HT-29 (cell line): ENCODE measurements around the gene RALY. TPM values are rescaled to one million over a fixed set of nuclear protein-coding genes. Genes with fewer than 3 reads are reported as not detected.

Experiments
- DNase-seq: peaks from one replicate; pipeline ENCODE4 v3.0.0-alpha.2; 2015; ENCODE audit warnings: low spot score
- total RNA-seq: library from RNA; depleted of rRNA; stranded (reverse); fragments of >200 nt; shearing (Covaris generic); gene quantifications from 2 replicates; pipeline ENCODE4 v1.2.3, GENCODE V29; 2014

The RALY gene
- total RNA-seq, 1 experiment from 2014 or later: 290 TPM

GRCh38 chr20:34076952-34077351, 83.2 kb downstream of the RALY start:
- no peak for DNase-seq

GRCh38 chr20:34078540-34078939, 84.8 kb downstream of the RALY start:
- no peak for DNase-seq

GRCh38 chr20:34079818-34080217, 86.1 kb downstream of the RALY start:
- no peak for DNase-seq

GRCh38 chr20:34082232-34082887, 88.6 kb downstream of the RALY start:
- no peak for DNase-seq

- peak; percentile 77 for DNase-seq
Observed at GRCh38 chr20:34083137-34083536, 89.4 kb downstream of the RALY start.

GRCh38 chr20:34083781-34084180, 90.1 kb downstream of the RALY start:
- DNase-seq: no peak

- no peak for DNase-seq
Observed at GRCh38 chr20:34084227-34084923, 90.7 kb downstream of the RALY start.

GRCh38 chr20:34085544-34086040, 91.9 kb downstream of the RALY start:
- no peak for DNase-seq

GRCh38 chr20:34088305-34089174, 94.8 kb downstream of the RALY start:
- no peak for DNase-seq

- DNase-seq: no peak
Observed at GRCh38 chr20:34089175-34089479, 95.4 kb downstream of the RALY start.

- DNase-seq: no peak
Observed at GRCh38 chr20:34089655-34090345, 96.1 kb downstream of the RALY start.

GRCh38 chr20:34090645-34091044, 96.9 kb downstream of the RALY start:
- no peak for DNase-seq

- no peak for DNase-seq
Observed at GRCh38 chr20:34091637-34092200, 98.0 kb downstream of the RALY start.

- no peak for DNase-seq
Observed at GRCh38 chr20:34093895-34094294, 100.2 kb downstream of the RALY start.

- no peak for DNase-seq
Observed at GRCh38 chr20:34095825-34096224, 102.1 kb downstream of the RALY start.

GRCh38 chr20:34096699-34097444, 103.2 kb downstream of the RALY start:
- DNase-seq: no peak

GRCh38 chr20:34098570-34098969, 104.9 kb downstream of the RALY start:
- no peak for DNase-seq

- no peak for DNase-seq
Observed at GRCh38 chr20:34099675-34100074, 106.0 kb downstream of the RALY start.

GRCh38 chr20:34100576-34100975, 106.9 kb downstream of the RALY start:
- no peak for DNase-seq

GRCh38 chr20:34102342-34102741, 108.6 kb downstream of the RALY start:
- DNase-seq: no peak

GRCh38 chr20:34104059-34104458, 110.3 kb downstream of the RALY start:
- no peak for DNase-seq
